DND-41 (cell line): ENCODE measurements around the gene NKAIN4.

Experiments used
- EZH2 ChIP-seq: IDR thresholded peaks from 3 replicates; pipeline ENCODE4 v1.6.1; 2012; ENCODE audit warnings: borderline replicate concordance, low read depth, mild to moderate bottlenecking, moderate library complexity, low read length, inconsistent platforms; ENCODE audit not compliant: severe bottlenecking
- TF ChIP-seq, protein P1 (sequence below): IDR thresholded peaks from 2 replicates; pipeline ENCODE4 v1.5.1; 2012; ENCODE audit warnings: borderline replicate concordance, low read length, moderate library complexity, mild to moderate bottlenecking; ENCODE audit not compliant: poor library complexity, severe bottlenecking; ENCODE audit errors: extremely low read depth

DNA sequence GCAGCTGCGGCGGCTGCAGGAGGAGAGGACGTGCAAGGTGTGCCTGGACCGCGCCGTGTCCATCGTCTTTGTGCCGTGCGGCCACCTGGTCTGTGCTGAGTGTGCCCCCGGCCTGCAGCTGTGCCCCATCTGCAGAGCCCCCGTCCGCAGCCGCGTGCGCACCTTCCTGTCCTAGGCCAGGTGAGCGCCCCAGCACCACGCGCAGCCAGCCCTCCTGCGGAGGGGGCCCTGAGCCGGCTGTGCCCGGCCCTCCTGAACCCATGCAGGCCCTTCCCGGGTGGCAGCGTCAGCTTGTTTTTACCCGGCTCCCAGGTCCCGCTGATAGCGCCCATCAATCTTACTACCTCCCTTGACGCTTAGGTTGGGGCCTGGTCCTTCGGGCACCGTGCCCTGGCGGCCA lies 14.8 kb downstream of the NKAIN4 start:
- TF ChIP-seq, protein P1, sequence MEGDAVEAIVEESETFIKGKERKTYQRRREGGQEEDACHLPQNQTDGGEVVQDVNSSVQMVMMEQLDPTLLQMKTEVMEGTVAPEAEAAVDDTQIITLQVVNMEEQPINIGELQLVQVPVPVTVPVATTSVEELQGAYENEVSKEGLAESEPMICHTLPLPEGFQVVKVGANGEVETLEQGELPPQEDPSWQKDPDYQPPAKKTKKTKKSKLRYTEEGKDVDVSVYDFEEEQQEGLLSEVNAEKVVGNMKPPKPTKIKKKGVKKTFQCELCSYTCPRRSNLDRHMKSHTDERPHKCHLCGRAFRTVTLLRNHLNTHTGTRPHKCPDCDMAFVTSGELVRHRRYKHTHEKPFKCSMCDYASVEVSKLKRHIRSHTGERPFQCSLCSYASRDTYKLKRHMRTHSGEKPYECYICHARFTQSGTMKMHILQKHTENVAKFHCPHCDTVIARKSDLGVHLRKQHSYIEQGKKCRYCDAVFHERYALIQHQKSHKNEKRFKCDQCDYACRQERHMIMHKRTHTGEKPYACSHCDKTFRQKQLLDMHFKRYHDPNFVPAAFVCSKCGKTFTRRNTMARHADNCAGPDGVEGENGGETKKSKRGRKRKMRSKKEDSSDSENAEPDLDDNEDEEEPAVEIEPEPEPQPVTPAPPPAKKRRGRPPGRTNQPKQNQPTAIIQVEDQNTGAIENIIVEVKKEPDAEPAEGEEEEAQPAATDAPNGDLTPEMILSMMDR, result no peak
- TF ChIP-seq EZH2, result no peak
